Fibroblast of skin of left biceps (primary cell): ENCODE measurements around the gene CCDC171.
A peak's percentile ranks its signal among the peaks of the same experiment; 100 is the strongest.
"Not testable (repeated sequence)": the region's sequence is repeated elsewhere in the genome, so short reads cannot be mapped to it uniquely, and the experiment has no call there.

Source experiments
- DNase-seq, 2 experiments: peaks; one replicate each; pipeline ENCODE4 v3.0.0-alpha.2; 2013; ENCODE audit warnings: low read depth in 2 of 2

Gene CCDC171

GRCh38 chr9:15553528-15553898, 670 bp downstream of the CCDC171 start:
- DNase-seq, result no peak

- DNase-seq, result no peak
Measured at GRCh38 chr9:15570769-15571168, 17.9 kb downstream of the CCDC171 start.

- DNase-seq, result no peak
Measured at GRCh38 chr9:15572200-15572770, 19.4 kb downstream of the CCDC171 start.

- DNase-seq, result no peak
Measured at GRCh38 chr9:15576350-15577050, 23.7 kb downstream of the CCDC171 start.

GRCh38 chr9:15578714-15579113, 25.9 kb downstream of the CCDC171 start:
- no peak for DNase-seq

- DNase-seq, result no peak
Measured at GRCh38 chr9:15584379-15584778, 31.5 kb downstream of the CCDC171 start.

- no peak for DNase-seq
Measured at GRCh38 chr9:15592317-15592716, 39.5 kb downstream of the CCDC171 start.

GRCh38 chr9:15592940-15593339, 40.1 kb downstream of the CCDC171 start:
- DNase-seq, result not testable (repeated sequence)

- DNase-seq, result not testable (repeated sequence)
Measured at GRCh38 chr9:15600666-15601330, 48.0 kb downstream of the CCDC171 start.

- peak; percentile 8 to 10 for DNase-seq
Measured at GRCh38 chr9:15606643-15607472, 54.0 kb downstream of the CCDC171 start.

- DNase-seq, result no peak
Measured at GRCh38 chr9:15612962-15613361, 60.1 kb downstream of the CCDC171 start.

- DNase-seq, result no peak
Measured at GRCh38 chr9:15617782-15618181, 64.9 kb downstream of the CCDC171 start.

- no peak for DNase-seq
Measured at GRCh38 chr9:15618540-15619331, 65.9 kb downstream of the CCDC171 start.

- DNase-seq, result no peak
Measured at GRCh38 chr9:15622318-15622971, 69.6 kb downstream of the CCDC171 start.

- DNase-seq, result no peak
Measured at GRCh38 chr9:15635752-15636151, 82.9 kb downstream of the CCDC171 start.

- DNase-seq, result no peak
Measured at GRCh38 chr9:15640121-15640520, 87.3 kb downstream of the CCDC171 start.

GRCh38 chr9:15641291-15641690, 88.4 kb downstream of the CCDC171 start:
- DNase-seq, result no peak

GRCh38 chr9:15642369-15642962, 89.6 kb downstream of the CCDC171 start:
- DNase-seq, result peak; percentile 9 to 12

- no peak for DNase-seq
Measured at GRCh38 chr9:15670246-15670645, 117.4 kb downstream of the CCDC171 start.

GRCh38 chr9:15670894-15671293, 118.1 kb downstream of the CCDC171 start:
- DNase-seq, result no peak

- DNase-seq, result no peak
Measured at GRCh38 chr9:15693701-15694100, 140.9 kb downstream of the CCDC171 start.
